GM23248 (cell line): ENCODE measurements around the gene RHBG.

ENCODE experiments used
- EZH2 ChIP-seq: fragments of 200-600 bp; sonication (generic); IDR thresholded peaks from 2 replicates; pipeline ENCODE4 v1.6.1; 2018; ENCODE audit warnings: antibody characterized with exemption, mild to moderate bottlenecking; ENCODE audit not compliant: insufficient read depth, poor library complexity, severe bottlenecking
- EZH2phosphoT487 ChIP-seq: fragments of 200-600 bp; sonication (generic); IDR thresholded peaks from 2 replicates; pipeline ENCODE4 v1.6.1; 2018; ENCODE audit warnings: antibody characterized with exemption, moderate library complexity, mild to moderate bottlenecking, low read depth; ENCODE audit not compliant: insufficient read depth

- TF ChIP-seq EZH2 (no peak), EZH2phosphoT487 (no peak)
These were observed 12.0 kb upstream of the RHBG start for GRCh38 chr1:156356875-156357534.
